H9 (cell line): ENCODE data around the gene GPATCH2. TPM values are rescaled to one million over a fixed set of nuclear protein-coding genes. Genes with fewer than 3 reads are reported as not detected.

ENCODE experiments used
- DNase-seq: peaks from one replicate; pipeline ENCODE4 v3.0.0-alpha.2; 2017
- H2AFZ ChIP-seq: one replicate; pipeline ENCODE4 v1.6.1; 2013; ENCODE audit warnings: mild to moderate bottlenecking, low read length, control low read depth, moderate library complexity
- H2AK5ac ChIP-seq: 2 replicates; pipeline ENCODE4 v1.6.1; 2013; ENCODE audit warnings: low read length, control low read depth, mixed read lengths; ENCODE audit not compliant: insufficient read length
- H2BK120ac ChIP-seq: one replicate; pipeline ENCODE4 v1.6.1; 2013; ENCODE audit warnings: low read depth, mild to moderate bottlenecking, low read length, control low read depth, inconsistent platforms; ENCODE audit not compliant: poor library complexity, severe bottlenecking
- H2BK12ac ChIP-seq: 2 replicates; pipeline ENCODE4 v1.6.1; 2013; ENCODE audit warnings: low read length, control low read depth, mixed read lengths, low read depth; ENCODE audit not compliant: insufficient read length
- H2BK15ac ChIP-seq: 2 replicates; pipeline ENCODE4 v1.6.1; 2013; ENCODE audit warnings: low read depth, low read length, control low read depth
- H2BK20ac ChIP-seq: one replicate; pipeline ENCODE4 v1.6.1; 2013; ENCODE audit warnings: low read depth, mild to moderate bottlenecking, low read length, control low read depth, inconsistent platforms; ENCODE audit not compliant: poor library complexity, severe bottlenecking
- H2BK5ac ChIP-seq: 2 replicates; pipeline ENCODE4 v1.6.1; 2013; ENCODE audit warnings: low read length, control low read depth, mixed read lengths; ENCODE audit not compliant: insufficient read length
- H3K14ac ChIP-seq: 2 replicates; pipeline ENCODE4 v1.6.1; 2013; ENCODE audit warnings: low read length, control low read depth; ENCODE audit not compliant: insufficient read depth
- H3K18ac ChIP-seq: 2 replicates; pipeline ENCODE4 v1.6.1; 2013; ENCODE audit warnings: low read depth, mild to moderate bottlenecking, mixed read lengths, low read length, control low read depth; ENCODE audit not compliant: insufficient read length
- H3K23ac ChIP-seq: 2 replicates; pipeline ENCODE4 v1.6.1; 2013; ENCODE audit warnings: low read length, control low read depth, mixed read lengths, low read depth; ENCODE audit not compliant: insufficient read length
- H3K23me2 ChIP-seq: 2 replicates; pipeline ENCODE4 v1.6.1; 2013; ENCODE audit warnings: low read depth, mild to moderate bottlenecking, mixed read lengths, low read length, control low read depth; ENCODE audit not compliant: insufficient read length, poor library complexity, severe bottlenecking
- H3K27ac ChIP-seq: 2 replicates; pipeline ENCODE4 v1.5.1; 2013; ENCODE audit warnings: low read length, control low read depth, mixed read lengths, low read depth; ENCODE audit not compliant: insufficient read length
- H3K27me3 ChIP-seq: 2 replicates; pipeline ENCODE4 v1.6.1; 2013; ENCODE audit warnings: low read length, control low read depth, inconsistent platforms; ENCODE audit not compliant: insufficient read depth
- H3K4ac ChIP-seq: 2 replicates; pipeline ENCODE4 v1.6.1; 2013; ENCODE audit warnings: low read depth, mild to moderate bottlenecking, control low read depth, inconsistent platforms, low read length, moderate library complexity
- H3K4me1 ChIP-seq: 2 replicates; pipeline ENCODE4 v1.6.1; 2013; ENCODE audit warnings: low read length, control low read depth, inconsistent platforms; ENCODE audit not compliant: insufficient read depth
- H3K4me2 ChIP-seq: 2 replicates; pipeline ENCODE4 v1.6.1; 2013; ENCODE audit warnings: low read length, control low read depth, mixed read lengths; ENCODE audit not compliant: insufficient read length, insufficient read depth
- H3K56ac ChIP-seq: 2 replicates; pipeline ENCODE4 v1.6.1; 2013; ENCODE audit warnings: low read depth, mild to moderate bottlenecking, mixed read lengths, low read length, control low read depth; ENCODE audit not compliant: insufficient read length
- H3K79me1 ChIP-seq: 2 replicates; pipeline ENCODE4 v1.6.1; 2013; ENCODE audit warnings: low read depth, mild to moderate bottlenecking, moderate library complexity, low read length, control low read depth, inconsistent platforms; ENCODE audit not compliant: insufficient read depth, poor library complexity, severe bottlenecking
- H3K79me2 ChIP-seq: 2 replicates; pipeline ENCODE4 v1.6.1; 2013; ENCODE audit warnings: low read length, control low read depth, inconsistent platforms; ENCODE audit not compliant: insufficient read depth
- H3K9ac ChIP-seq: 2 replicates; pipeline ENCODE4 v1.6.1; 2013; ENCODE audit warnings: low read length, control low read depth, mixed read lengths; ENCODE audit not compliant: insufficient read length; ENCODE audit errors: extremely low read depth
- H3K9me3 ChIP-seq: one replicate; pipeline ENCODE4 v1.6.1; 2013; ENCODE audit warnings: low read depth, low read length, inconsistent platforms; ENCODE audit not compliant: control insufficient read depth
- H3T11ph ChIP-seq: one replicate; pipeline ENCODE4 v1.6.1; 2013; ENCODE audit warnings: mild to moderate bottlenecking, low read length, control low read depth, inconsistent platforms
- H4K20me1 ChIP-seq: one replicate; pipeline ENCODE4 v1.6.1; 2013; ENCODE audit not compliant: control insufficient read depth, insufficient read length, insufficient read depth
- H4K5ac ChIP-seq: 2 replicates; pipeline ENCODE4 v1.6.1; 2013; ENCODE audit warnings: low read depth, mild to moderate bottlenecking, mixed read lengths, low read length, control low read depth; ENCODE audit not compliant: insufficient read length
- H4K8ac ChIP-seq: replicated peaks from 2 replicates; pipeline ENCODE4 v1.6.1; 2013; ENCODE audit warnings: low read length, control low read depth, mixed read lengths, low read depth; ENCODE audit not compliant: insufficient read length
- H4K91ac ChIP-seq: 2 replicates; pipeline ENCODE4 v1.6.1; 2013; ENCODE audit warnings: low read depth, mild to moderate bottlenecking, moderate library complexity, mixed read lengths, low read length, control low read depth; ENCODE audit not compliant: insufficient read length
- H3K27ac Mint-ChIP-seq, 3 experiments: 2 replicates in 2 of 3; 3 replicates in 1 of 3; pipeline ENCODE4 v1.8.0; 2020 to 2021; ENCODE audit warnings: mixed read lengths in 3 of 3, mild to moderate bottlenecking in 1 of 3, moderate library complexity in 1 of 3
- H3K27me3 Mint-ChIP-seq: 2 replicates; pipeline ENCODE4 v1.8.0; 2021; ENCODE audit warnings: low read depth, mild to moderate bottlenecking, moderate library complexity, mixed read lengths
- H3K36me3 Mint-ChIP-seq, 3 experiments: 2 replicates in 2 of 3; 3 replicates in 1 of 3; pipeline ENCODE4 v1.8.0; 2020 to 2021; ENCODE audit warnings: low read depth in 3 of 3, mixed read lengths in 3 of 3; ENCODE audit not compliant: insufficient read depth in 1 of 3
- H3K4me1 Mint-ChIP-seq, 2 experiments: 2 replicates each; pipeline ENCODE4 v1.8.0; 2020; ENCODE audit warnings: mixed read lengths in 2 of 2
- H3K4me3 Mint-ChIP-seq, 2 experiments: 2 replicates in 1 of 2; 3 replicates in 1 of 2; pipeline ENCODE4 v1.8.0; 2020 to 2021; ENCODE audit warnings: mild to moderate bottlenecking in 2 of 2, mixed read lengths in 2 of 2, moderate library complexity in 1 of 2
- H3K9me3 Mint-ChIP-seq, 2 experiments: 2 replicates in 1 of 2; 3 replicates in 1 of 2; pipeline ENCODE4 v1.8.0; 2020; ENCODE audit warnings: mild to moderate bottlenecking in 2 of 2, mixed read lengths in 2 of 2, moderate library complexity in 1 of 2
- CTCF ChIP-seq: fragments of 200-600 bp; sonication (generic); conservative IDR thresholded peaks from 3 replicates; pipeline ENCODE4 v1.8.0; 2021; ENCODE audit warnings: antibody characterized with exemption, mild to moderate bottlenecking
- WGBS: extraction: QIAGEN DNeasy Blood & Tissue Kit; methylation state at CpG from one replicate; pipeline ENCODE4 v1.1.7; 2013; ENCODE audit warnings: missing lambda C conversion rate, low lambda C conversion rate, mixed read lengths; ENCODE audit not compliant: insufficient read length; ENCODE audit errors: extremely low coverage; 5-methylcytosine and 5-hydroxymethylcytosine counted together
- total RNA-seq: library from RNA; stranded (reverse); gene quantifications from 2 replicates; pipeline ENCODE4 v1.2.1, GENCODE V29; 2021

GPATCH2 gene
- total RNA-seq, 1 experiment from 2014 or later = 14.3 TPM

- no CpG with 5 or more reads among the region's 1 CpG for WGBS
- Histone ChIP-seq H3K56ac (no peak overlapping the region), H4K5ac (no peak overlapping the region), H2AK5ac (no peak overlapping the region), H4K8ac (no peak overlapping the region), H3K27ac (no peak overlapping the region), H3K9ac (no peak overlapping the region), H2BK5ac (no peak overlapping the region), H3K23ac (no peak overlapping the region), H3K14ac (no peak overlapping the region), H2BK12ac (no peak overlapping the region), H3K79me2 (no peaks in the 10 kb centered on the region), H3K4me1 (0 out of 2 replicates have a peak, but pooled peaks cover 3% of the 10 kb centered on the region), H2BK20ac (no peak overlapping the region), H2BK15ac (no peak overlapping the region), H3K9me3 (no peaks in the 10 kb centered on the region), H2BK120ac (no peak overlapping the region), H3K4ac (no peak overlapping the region), H3K4me2 (no peak overlapping the region), H4K91ac (no peak overlapping the region), H3K23me2 (no peaks in the 10 kb centered on the region), H4K20me1 (no peaks in the 10 kb centered on the region), H2AFZ (no peak overlapping the region), H3T11ph (no peak overlapping the region), H3K18ac (no peak overlapping the region), H3K27me3 (no peaks in the 10 kb centered on the region), H3K79me1 (no peaks in the 10 kb centered on the region)
- no peaks in the 10 kb centered on the region for H3K27me3 Mint-ChIP-seq
- no peak for TF ChIP-seq CTCF
- no peak overlapping the region for H3K27ac Mint-ChIP-seq
- H3K4me1 Mint-ChIP-seq = peaks cover 9 to 10% of the 10 kb centered on the region in 2 experiments
- peaks cover 5 to 7% (median 7%) of the 10 kb centered on the region in 3 experiments; a peak in 6 of 7 replicates for H3K36me3 Mint-ChIP-seq
- peaks cover 0 to 3% of the 10 kb centered on the region in 2 experiments; a peak in 3 of 5 replicates for H3K9me3 Mint-ChIP-seq
- no peak for DNase-seq
- no peak overlapping the region for H3K4me3 Mint-ChIP-seq
These were observed 78.4 kb downstream of the GPATCH2 start for GRCh38 chr1:217552339-217552951.
